NB4 (cell line): ENCODE data around the gene NHSL1.

ENCODE experiments used
- DNase-seq: peaks from one replicate; pipeline ENCODE4 v3.0.0; 2010; ENCODE audit warnings: low read depth
- H3K4me3 ChIP-seq: one replicate; pipeline ENCODE4 v1.5.1; 2011; ENCODE audit warnings: mild to moderate bottlenecking, low read depth, low read length, moderate library complexity
- CTCF ChIP-seq: IDR thresholded peaks from one replicate; pipeline ENCODE4 v1.5.1; 2012; ENCODE audit warnings: low read depth, low read length
- MYC ChIP-seq: IDR thresholded peaks from 2 replicates; pipeline ENCODE4 v1.6.1; 2011; ENCODE audit warnings: low read depth, low read length
- POLR2A ChIP-seq: IDR thresholded peaks from 2 replicates; pipeline ENCODE4 v1.6.1; 2011; ENCODE audit warnings: mild to moderate bottlenecking; ENCODE audit not compliant: insufficient read length; ENCODE audit errors: extremely low read depth
- TF ChIP-seq, protein P1 (sequence below): IDR thresholded peaks from 2 replicates; pipeline ENCODE4 v1.6.1; 2011; ENCODE audit warnings: low read depth, low read length

NHSL1 gene

DNA sequence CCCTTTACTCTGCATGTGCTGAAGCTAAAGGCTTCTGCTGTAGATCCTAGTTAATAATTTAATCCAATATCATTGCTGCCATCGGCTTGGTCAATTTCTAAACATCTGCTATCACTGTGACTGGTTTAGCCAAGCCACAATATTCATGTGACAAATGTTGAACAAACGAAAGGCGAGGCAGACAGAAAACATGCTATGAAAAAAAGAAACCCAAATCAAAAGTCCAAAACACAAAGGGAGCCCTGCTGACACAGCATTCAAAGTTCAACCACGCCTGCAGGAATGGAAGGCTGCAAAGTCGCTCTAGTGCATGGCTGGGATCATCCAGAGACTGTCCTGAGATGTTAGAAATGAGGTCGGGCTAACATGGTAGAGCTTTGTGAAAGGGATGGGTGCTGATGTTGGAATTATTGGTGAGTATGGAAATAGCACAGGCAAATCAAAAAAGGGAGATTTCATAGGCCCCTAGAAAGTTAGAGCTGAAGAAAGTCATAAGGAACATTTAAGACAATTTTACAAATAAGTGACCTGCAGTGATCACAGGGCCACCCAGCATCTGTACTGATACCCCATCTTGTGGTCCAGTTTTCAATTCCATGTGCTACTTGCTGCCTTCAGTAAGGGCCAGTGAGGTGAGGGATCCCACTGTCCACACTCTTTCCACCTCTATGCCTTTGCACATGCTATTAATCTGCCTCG, 8.8 kb upstream of the NHSL1 start:
- TF ChIP-seq POLR2A (no peak), CTCF (no peak), MYC (no peak)
- TF ChIP-seq, protein P1, sequence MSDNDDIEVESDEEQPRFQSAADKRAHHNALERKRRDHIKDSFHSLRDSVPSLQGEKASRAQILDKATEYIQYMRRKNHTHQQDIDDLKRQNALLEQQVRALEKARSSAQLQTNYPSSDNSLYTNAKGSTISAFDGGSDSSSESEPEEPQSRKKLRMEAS = no peak
- no peak overlapping the region for H3K4me3 ChIP-seq
- DNase-seq = no peak

GRCh38 chr6:138504764-138505689, 5.7 kb upstream of the NHSL1 start:
- no peak for DNase-seq
- no peak overlapping the region for H3K4me3 ChIP-seq
- TF ChIP-seq CTCF (no peak), MYC (no peak), POLR2A (no peak)
- TF ChIP-seq, protein P1 = no peak

GRCh38 chr6:138503881-138504680, 4.8 kb upstream of the NHSL1 start:
- H3K4me3 ChIP-seq = no peak overlapping the region
- peak; percentile 30 for DNase-seq
- TF ChIP-seq, protein P1 = no peak
- no peak for TF ChIP-seq MYC
- TF ChIP-seq CTCF = no peak
- no peak for TF ChIP-seq POLR2A

DNA sequence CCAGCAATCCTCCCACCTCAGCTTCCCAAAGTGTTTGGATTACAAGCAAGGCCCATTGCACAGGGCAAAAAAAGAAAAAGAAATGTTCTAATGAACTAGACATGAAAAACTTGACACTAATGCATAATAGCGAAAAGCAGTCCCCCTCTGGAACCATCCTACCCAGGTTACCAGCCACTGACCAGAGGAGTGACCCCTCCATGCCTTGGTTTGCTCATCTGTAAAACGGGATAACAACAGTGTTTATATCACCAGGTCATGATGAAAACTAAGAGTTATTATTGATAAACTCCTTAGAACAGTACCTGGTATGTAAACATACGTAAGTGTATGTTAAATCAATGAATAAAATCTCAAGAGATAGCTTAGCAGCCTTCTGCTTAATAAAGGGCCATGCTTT, 3.3 kb upstream of the NHSL1 start:
- TF ChIP-seq, protein P1 = no peak
- TF ChIP-seq POLR2A (no peak), CTCF (no peak), MYC (no peak)
- no peak overlapping the region for H3K4me3 ChIP-seq
- DNase-seq = no peak

- DNase-seq = no peak
- H3K4me3 ChIP-seq = no peak overlapping the region
- no peak for TF ChIP-seq CTCF
- no peak for TF ChIP-seq POLR2A
- TF ChIP-seq, protein P1 = no peak
- no peak for TF ChIP-seq MYC
Observed at GRCh38 chr6:138500867-138501446, 1.7 kb upstream of the NHSL1 start.
